ENCODE results near the gene TOMT.
A peak's percentile ranks its signal among the peaks of the same experiment; 100 is the strongest.

The TOMT gene

GRCh38 chr11:72075756-72076155 is 30.0 kb upstream of the TOMT start:
- H3K27me3 ChIP-seq (ENCODE audit: insufficient read depth, low read length): no peaks in the 10 kb centered on the region
- no peak overlapping the region for H3K9ac ChIP-seq (ENCODE audit: low read depth, low read length)
- H3K36me3 ChIP-seq (ENCODE audit: insufficient read depth, low read length): peaks cover 7% of the 10 kb centered on the region; the same call in 1 of the 2 replicates
- 93% methylated on average over 4 of the region's 4 CpGs for WGBS
- H3K4me1 ChIP-seq (ENCODE audit: insufficient read depth, low read length): peaks cover 23% of the 10 kb centered on the region; the same call in 1 of the 2 replicates
- peak overlapping the region; percentile 50; the same call in 1 of the 2 replicates for H3K27ac ChIP-seq (ENCODE audit: low read depth, low read length)
- H3K4me3 ChIP-seq (ENCODE audit: low read length): no peak overlapping the region
- no peaks in the 10 kb centered on the region for H3K9me3 ChIP-seq (ENCODE audit: insufficient read depth, low read depth, low read length)

DNA sequence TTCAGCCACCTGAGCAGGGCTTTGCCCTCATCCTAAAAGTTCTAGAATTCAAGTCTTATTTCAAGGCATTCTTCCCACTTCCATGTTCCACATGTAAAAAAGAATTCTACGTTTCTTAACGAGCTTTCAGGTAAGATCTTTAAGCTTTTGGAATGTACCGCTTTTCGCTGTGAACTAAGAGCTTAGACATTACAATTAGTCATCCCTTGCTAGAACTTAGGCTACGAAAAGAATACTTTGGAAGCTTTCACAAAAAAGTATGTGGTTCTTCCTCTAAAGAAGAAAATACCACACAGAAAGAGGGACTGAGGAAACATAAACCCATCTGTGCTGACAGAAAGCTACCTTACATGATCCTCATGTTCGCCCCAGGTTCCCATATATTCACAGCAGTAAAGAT is 27.2 kb upstream of the TOMT start:
- no peaks in the 10 kb centered on the region for H3K27me3 ChIP-seq (ENCODE audit: insufficient read depth, low read length)
- H3K9me3 ChIP-seq (ENCODE audit: insufficient read depth, low read depth, low read length): no peaks in the 10 kb centered on the region
- peaks cover 7% of the 10 kb centered on the region; the same call in 1 of the 2 replicates for H3K36me3 ChIP-seq (ENCODE audit: insufficient read depth, low read length)
- H3K4me3 ChIP-seq (ENCODE audit: low read length): peak overlapping the region; percentile 89; the same call in 1 of the 2 replicates
- no peak overlapping the region for H3K9ac ChIP-seq (ENCODE audit: low read depth, low read length)
- 91% methylated on average over 6 of the region's 6 CpGs for WGBS
- H3K27ac ChIP-seq (ENCODE audit: low read depth, low read length): no peak overlapping the region
- peaks cover 10% of the 10 kb centered on the region; the same call in 1 of the 2 replicates for H3K4me1 ChIP-seq (ENCODE audit: insufficient read depth, low read length)

GRCh38 chr11:72079819-72080325 is 25.9 kb upstream of the TOMT start:
- no peaks in the 10 kb centered on the region for H3K27me3 ChIP-seq (ENCODE audit: insufficient read depth, low read length)
- H3K9ac ChIP-seq (ENCODE audit: low read depth, low read length): peak overlapping the region; percentile 83
- peaks cover 10% of the 10 kb centered on the region; the same call in 1 of the 2 replicates for H3K4me1 ChIP-seq (ENCODE audit: insufficient read depth, low read length)
- H3K4me3 ChIP-seq (ENCODE audit: low read length): peak overlapping the region; percentile 89
- peak overlapping the region; percentile 92; the same call in 1 of the 2 replicates for H3K27ac ChIP-seq (ENCODE audit: low read depth, low read length)
- no peaks in the 10 kb centered on the region for H3K9me3 ChIP-seq (ENCODE audit: insufficient read depth, low read depth, low read length)
- peaks cover 7% of the 10 kb centered on the region; the same call in 1 of the 2 replicates for H3K36me3 ChIP-seq (ENCODE audit: insufficient read depth, low read length)
- WGBS: 2% methylated on average over 15 of the region's 16 CpGs

GRCh38 chr11:72080326-72081183 is 25.2 kb upstream of the TOMT start, which contains the start of the genes LRRC51 and NUMA1:
Gene LRRC51 (plus strand): TSS chr11:72080850. CDS start chr11:72089084, 8,234 bp downstream.
Gene NUMA1 (minus strand): TSS chr11:72080542. CDS start chr11:72035943, 44,599 bp downstream.
- WGBS: 1% methylated on average over 55 of the region's 60 CpGs
- H3K4me1 ChIP-seq (ENCODE audit: insufficient read depth, low read length): peaks cover 6% of the 10 kb centered on the region; the same call in 1 of the 2 replicates
- H3K27ac ChIP-seq (ENCODE audit: low read depth, low read length): peak within 1 kb of the TSS; percentile 92
- H3K27me3 ChIP-seq (ENCODE audit: insufficient read depth, low read length): no peaks in the 10 kb centered on the region
- peak within 1 kb of the TSS; percentile 89 for H3K4me3 ChIP-seq (ENCODE audit: low read length)
- H3K9ac ChIP-seq (ENCODE audit: low read depth, low read length): peak within 1 kb of the TSS; percentile 83
- H3K9me3 ChIP-seq (ENCODE audit: insufficient read depth, low read depth, low read length): no peaks in the 10 kb centered on the region
- H3K36me3 ChIP-seq (ENCODE audit: insufficient read depth, low read length): peaks cover 5% of the 10 kb centered on the region; the same call in 1 of the 2 replicates

DNA sequence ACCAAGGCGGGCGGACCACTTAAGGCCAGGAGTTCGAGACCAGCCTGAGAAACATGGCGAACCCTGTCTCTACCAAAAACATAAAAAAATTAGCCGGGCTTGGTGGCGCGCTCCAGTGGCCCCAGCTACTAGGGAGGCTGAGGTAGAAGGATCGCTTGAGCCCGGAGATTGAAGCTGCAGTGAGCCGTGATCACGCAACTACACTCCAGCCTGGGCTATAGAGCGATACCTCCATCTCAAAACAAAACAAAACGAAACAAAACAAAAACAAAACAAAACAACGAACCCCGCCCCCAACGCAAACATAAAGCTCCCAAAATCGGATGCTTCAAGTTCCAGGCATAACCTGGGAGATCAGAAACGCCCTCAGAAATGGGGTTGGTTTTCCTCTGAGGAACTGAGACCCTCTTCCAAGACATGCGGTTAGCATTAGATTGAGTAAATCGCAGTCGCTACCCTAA is 24.5 kb upstream of the TOMT start:
- peak overlapping the region; percentile 76 for H3K9ac ChIP-seq (ENCODE audit: low read depth, low read length)
- H3K4me1 ChIP-seq (ENCODE audit: insufficient read depth, low read length): peaks cover 4% of the 10 kb centered on the region; the same call in 1 of the 2 replicates
- H3K36me3 ChIP-seq (ENCODE audit: insufficient read depth, low read length): no peaks in the 10 kb centered on the region; the same call in 1 of the 2 replicates
- H3K27ac ChIP-seq (ENCODE audit: low read depth, low read length): peak overlapping the region; percentile 86
- WGBS: 85% methylated on average over 21 of the region's 21 CpGs
- no peaks in the 10 kb centered on the region for H3K9me3 ChIP-seq (ENCODE audit: insufficient read depth, low read depth, low read length)
- H3K4me3 ChIP-seq (ENCODE audit: low read length): peak overlapping the region; percentile 89
- H3K27me3 ChIP-seq (ENCODE audit: insufficient read depth, low read length): no peaks in the 10 kb centered on the region

DNA sequence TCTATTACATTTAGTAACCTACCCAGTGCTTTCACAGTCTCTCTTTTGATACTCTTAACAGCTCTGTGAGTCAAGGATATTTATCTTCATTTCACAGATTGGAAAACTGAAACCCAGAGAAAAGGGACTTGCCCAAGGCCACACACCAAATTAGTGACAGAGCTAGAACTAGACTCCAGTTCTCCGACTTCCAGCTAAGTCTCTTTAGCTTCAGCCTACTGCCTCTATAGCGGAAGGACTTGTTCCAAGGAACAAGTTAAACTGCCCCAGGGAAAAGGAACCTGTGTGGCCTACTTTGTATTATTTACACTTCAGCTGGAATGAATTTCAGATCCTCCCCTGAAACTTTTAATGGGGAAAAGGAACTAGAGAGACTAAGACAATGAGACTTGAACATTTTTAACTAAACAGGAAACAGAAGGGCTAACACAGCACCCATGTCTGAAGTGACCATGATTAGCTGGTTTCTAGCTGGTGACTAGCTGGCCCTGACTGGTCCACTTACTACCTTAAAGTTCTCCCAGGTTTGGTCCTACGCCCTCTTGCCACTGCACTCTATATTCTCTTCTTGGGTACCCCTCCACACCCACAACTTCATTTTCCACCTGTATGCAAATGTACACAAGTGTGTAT is 23.8 kb upstream of the TOMT start:
- H3K4me3 ChIP-seq (ENCODE audit: low read length): no peak overlapping the region
- H3K36me3 ChIP-seq (ENCODE audit: insufficient read depth, low read length): no peaks in the 10 kb centered on the region
- H3K9me3 ChIP-seq (ENCODE audit: insufficient read depth, low read depth, low read length): no peaks in the 10 kb centered on the region
- 95% methylated on average over 3 of the region's 3 CpGs for WGBS
- H3K27ac ChIP-seq (ENCODE audit: low read depth, low read length): peak overlapping the region; percentile 86; the same call in 1 of the 2 replicates
- no peaks in the 10 kb centered on the region for H3K27me3 ChIP-seq (ENCODE audit: insufficient read depth, low read length)
- peak overlapping the region; percentile 76; the same call in 1 of the 2 replicates for H3K9ac ChIP-seq (ENCODE audit: low read depth, low read length)
- H3K4me1 ChIP-seq (ENCODE audit: insufficient read depth, low read length): peaks cover 4% of the 10 kb centered on the region; the same call in 1 of the 2 replicates

DNA sequence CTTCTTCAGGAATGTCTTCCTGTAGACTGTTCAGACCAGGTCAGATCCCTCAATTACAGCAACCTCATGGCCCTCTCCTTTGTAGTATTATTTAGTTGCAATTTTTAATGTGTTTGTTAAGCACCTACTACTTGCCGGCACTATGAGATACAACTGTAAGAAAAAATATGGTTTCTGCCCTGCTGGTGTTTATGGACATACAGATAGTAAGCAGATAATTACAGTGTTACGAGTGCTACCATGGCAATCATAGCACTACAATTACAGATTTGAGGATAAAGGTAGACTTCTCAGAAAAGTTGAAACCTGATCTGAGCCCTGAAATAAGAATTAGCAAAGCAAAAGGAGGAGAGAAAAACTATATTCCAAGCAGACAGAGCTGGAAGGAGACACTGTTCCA is 22.3 kb upstream of the TOMT start:
- Histone ChIP-seq H3K9me3 (ENCODE audit: insufficient read depth, low read depth, low read length) (no peaks in the 10 kb centered on the region), H3K9ac (ENCODE audit: low read depth, low read length) (no peak overlapping the region), H3K27ac (ENCODE audit: low read depth, low read length) (no peak overlapping the region), H3K36me3 (ENCODE audit: insufficient read depth, low read length) (peaks cover 3% of the 10 kb centered on the region; the same call in 1 of the 2 replicates), H3K27me3 (ENCODE audit: insufficient read depth, low read length) (no peaks in the 10 kb centered on the region), H3K4me1 (ENCODE audit: insufficient read depth, low read length) (peaks cover 4% of the 10 kb centered on the region; the same call in 1 of the 2 replicates), H3K4me3 (ENCODE audit: low read length) (no peak overlapping the region)
- 88% methylated on average over 2 of the region's 2 CpGs for WGBS

DNA sequence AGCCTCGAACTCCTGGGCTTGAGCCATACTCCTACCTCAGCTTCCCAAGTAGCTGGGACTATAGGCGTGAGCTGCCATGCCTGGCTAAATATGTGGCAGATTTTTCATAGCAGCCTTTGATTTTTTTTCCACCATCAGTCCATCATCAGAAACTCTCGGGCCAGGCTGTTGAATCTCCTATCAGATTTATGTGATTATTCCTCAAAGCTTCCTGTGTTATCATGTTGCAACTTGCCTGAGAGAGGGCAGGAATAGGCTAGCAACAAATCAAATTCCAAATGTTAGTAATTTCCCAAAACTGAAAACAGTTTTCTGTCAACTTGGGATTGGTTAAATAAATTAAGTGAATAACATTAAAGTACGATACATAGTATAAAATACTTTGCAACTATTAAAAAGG is 21.6 kb upstream of the TOMT start:
- Histone ChIP-seq H3K36me3 (ENCODE audit: insufficient read depth, low read length) (peaks cover 3% of the 10 kb centered on the region; the same call in 1 of the 2 replicates), H3K4me1 (ENCODE audit: insufficient read depth, low read length) (no peaks in the 10 kb centered on the region), H3K4me3 (ENCODE audit: low read length) (no peak overlapping the region), H3K9me3 (ENCODE audit: insufficient read depth, low read depth, low read length) (no peaks in the 10 kb centered on the region), H3K27me3 (ENCODE audit: insufficient read depth, low read length) (no peaks in the 10 kb centered on the region), H3K9ac (ENCODE audit: low read depth, low read length) (no peak overlapping the region), H3K27ac (ENCODE audit: low read depth, low read length) (no peak overlapping the region)
- 90% methylated on average over 3 of the region's 4 CpGs for WGBS

DNA sequence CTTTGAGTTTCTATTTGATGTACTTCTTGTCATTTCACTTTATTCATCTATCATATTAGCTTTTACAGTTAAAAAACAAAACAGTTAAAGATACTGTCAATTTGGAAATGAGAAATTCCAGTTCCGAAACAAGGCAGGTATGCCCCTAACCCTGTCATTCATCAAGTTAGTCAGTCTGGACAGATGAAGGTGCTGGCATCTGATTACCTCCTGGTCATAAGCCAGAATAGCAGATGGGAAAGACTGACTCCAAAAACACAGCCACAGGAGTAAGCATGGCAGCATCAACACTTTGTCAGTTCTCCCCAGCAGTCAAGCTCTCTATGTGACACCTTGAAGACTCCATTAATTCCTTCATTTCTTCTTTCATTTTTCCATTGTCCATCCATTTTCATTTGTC is 20.8 kb upstream of the TOMT start:
- H3K27me3 ChIP-seq (ENCODE audit: insufficient read depth, low read length): no peaks in the 10 kb centered on the region
- no peak overlapping the region for H3K27ac ChIP-seq (ENCODE audit: low read depth, low read length)
- no peak overlapping the region for H3K9ac ChIP-seq (ENCODE audit: low read depth, low read length)
- H3K9me3 ChIP-seq (ENCODE audit: insufficient read depth, low read depth, low read length): no peaks in the 10 kb centered on the region
- no peaks in the 10 kb centered on the region for H3K4me1 ChIP-seq (ENCODE audit: insufficient read depth, low read length)
- peaks cover 5% of the 10 kb centered on the region for H3K36me3 ChIP-seq (ENCODE audit: insufficient read depth, low read length)
- no peak overlapping the region for H3K4me3 ChIP-seq (ENCODE audit: low read length)
- 89% methylated on average over 1 of the region's 1 CpG for WGBS

DNA sequence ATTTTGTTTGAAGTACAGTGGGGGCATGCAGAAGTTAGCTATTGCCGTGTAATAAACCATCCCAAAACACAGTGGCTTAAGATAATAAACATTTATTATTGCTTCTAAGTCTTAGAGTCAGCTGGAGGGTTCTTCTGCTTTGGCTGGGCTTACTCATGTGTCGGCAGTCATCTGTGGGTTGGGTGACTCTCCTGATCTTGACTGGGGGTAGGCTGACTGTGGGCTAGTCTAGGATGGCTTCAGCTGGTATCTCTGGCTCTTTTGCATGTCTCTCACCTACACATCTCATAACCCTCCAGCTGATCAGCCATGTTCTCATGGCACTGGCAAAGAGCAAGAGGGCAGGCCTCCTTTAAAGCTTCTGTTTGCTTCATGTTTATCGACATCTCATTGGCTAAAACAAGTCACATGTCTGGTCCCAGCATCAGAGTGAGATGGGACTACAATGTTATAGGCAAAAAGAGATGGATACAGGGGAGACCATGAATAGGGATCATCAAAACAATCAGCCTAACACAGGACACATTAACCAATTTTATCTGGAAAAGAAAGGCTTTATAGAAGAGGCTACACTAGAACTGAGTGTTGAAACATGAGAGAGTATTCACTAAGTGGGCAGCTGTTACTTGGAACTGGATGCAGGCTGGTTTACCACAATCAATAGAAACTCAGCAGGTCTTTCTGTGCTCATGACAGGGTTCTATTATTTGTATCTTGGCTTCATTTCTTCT is 19.9 kb upstream of the TOMT start:
- Histone ChIP-seq H3K4me3 (ENCODE audit: low read length) (no peak overlapping the region), H3K4me1 (ENCODE audit: insufficient read depth, low read length) (no peaks in the 10 kb centered on the region), H3K9ac (ENCODE audit: low read depth, low read length) (no peak overlapping the region), H3K9me3 (ENCODE audit: insufficient read depth, low read depth, low read length) (no peaks in the 10 kb centered on the region), H3K27ac (ENCODE audit: low read depth, low read length) (no peak overlapping the region), H3K36me3 (ENCODE audit: insufficient read depth, low read length) (peaks cover 11% of the 10 kb centered on the region), H3K27me3 (ENCODE audit: insufficient read depth, low read length) (no peaks in the 10 kb centered on the region)
- WGBS: 97% methylated on average over 2 of the region's 3 CpGs

Measured in HUES64 (cell line).